GM18499 (cell line): ENCODE data around the gene POTEC.
"Not testable (repeated sequence)": the region's sequence is repeated elsewhere in the genome, so short reads cannot be mapped to it uniquely, and the experiment has no call there.

Experiments used
- ATAC-seq: cut with Tn5 transposase; IDR thresholded peaks from one replicate; pipeline ENCODE4 v1.9.1; 2021; ENCODE audit warnings: moderate number of reproducible peaks; ENCODE audit not compliant: insufficient read depth, unreplicated experiment

Gene POTEC

DNA sequence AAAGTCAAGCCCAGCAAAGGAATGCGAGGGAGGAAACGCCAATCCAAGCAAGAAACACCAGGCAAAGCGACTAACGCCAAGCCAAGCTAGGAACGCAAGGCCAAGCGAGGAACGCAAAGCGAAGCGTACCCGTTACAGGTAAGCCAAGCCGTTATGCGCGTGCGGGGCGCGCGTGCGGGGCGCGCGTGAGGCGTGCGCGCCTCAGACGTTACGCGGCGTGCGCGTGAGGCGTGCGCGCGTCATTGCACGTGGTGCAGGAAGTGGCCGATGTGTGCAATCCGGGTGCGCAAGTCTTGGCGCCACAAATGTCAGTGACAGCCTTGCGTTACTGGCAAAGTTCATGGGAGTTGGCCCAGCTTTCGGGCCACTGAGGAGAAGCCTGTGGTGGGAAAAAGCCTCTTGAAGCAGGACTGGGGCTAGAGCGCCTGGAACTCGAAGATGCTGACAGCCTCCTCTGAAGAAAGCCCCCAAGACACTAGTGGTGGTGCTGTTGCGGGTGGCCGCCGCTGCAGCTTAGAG, at the start of gene POTEC:
Gene POTEC (minus strand): TSS at position 155 of the 519 bp plus-strand sequence. CDS start 454 bp downstream, outside the sequence.
- not testable (repeated sequence) for ATAC-seq

DNA sequence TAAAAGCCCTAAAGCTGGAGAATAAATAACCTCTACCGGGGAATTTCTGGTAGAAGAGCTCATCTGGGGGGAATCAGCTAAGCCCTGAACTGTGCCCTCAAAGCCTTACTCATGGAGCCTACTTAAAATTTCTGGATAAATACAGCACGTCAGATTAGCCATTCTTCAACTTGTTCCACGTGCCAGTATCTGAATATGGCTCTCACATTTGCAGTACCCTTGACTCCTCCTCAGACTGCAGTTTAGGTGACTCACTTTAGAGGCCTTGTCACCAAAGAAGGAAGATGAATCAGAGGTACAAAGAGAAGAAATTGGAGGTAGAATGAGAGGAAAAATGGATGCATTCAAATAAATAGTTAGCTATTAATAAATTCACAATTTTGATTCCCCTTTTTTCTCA, 34.6 kb upstream of the POTEC start:
- no peak for ATAC-seq

DNA sequence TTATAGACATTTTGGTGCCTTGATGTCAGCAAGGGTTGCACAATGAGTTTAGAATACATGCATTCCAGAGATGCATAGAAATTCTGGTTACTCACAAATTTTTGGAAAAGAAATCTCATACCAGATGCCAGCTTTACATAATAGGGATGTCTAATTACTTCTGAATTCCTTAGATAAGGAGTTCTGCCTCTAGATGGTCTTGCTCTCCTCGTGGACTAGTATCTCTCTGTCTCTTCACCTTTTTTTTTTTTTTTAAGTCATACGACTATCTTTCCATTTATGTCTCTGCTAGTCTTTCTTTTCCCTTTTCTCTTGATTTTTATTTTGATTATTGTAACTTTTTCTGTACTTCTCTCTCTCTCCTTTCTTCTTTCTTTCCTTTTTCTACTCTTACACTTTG, 16.1 kb upstream of the POTEC start:
- not testable (repeated sequence) for ATAC-seq

DNA sequence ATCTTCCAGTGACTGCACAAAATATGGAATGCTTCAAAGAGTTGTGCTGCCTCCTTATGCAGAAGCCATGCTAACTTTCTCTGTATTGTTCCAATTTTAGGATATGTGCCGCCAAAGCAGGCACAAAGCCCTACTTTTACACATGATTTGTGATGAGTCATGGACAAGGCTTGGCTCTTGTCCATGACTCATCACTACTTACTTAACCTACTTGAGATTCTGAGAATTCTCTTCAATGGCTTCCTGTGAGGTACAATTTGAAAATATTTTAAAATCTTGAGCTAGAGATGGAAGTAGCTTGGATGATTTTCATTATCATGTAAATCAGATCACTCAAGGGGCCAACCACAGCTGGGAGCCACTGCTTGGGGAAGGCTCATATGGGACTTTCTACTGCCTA, 11.7 kb downstream of the POTEC start:
- ATAC-seq = not testable (repeated sequence)

DNA sequence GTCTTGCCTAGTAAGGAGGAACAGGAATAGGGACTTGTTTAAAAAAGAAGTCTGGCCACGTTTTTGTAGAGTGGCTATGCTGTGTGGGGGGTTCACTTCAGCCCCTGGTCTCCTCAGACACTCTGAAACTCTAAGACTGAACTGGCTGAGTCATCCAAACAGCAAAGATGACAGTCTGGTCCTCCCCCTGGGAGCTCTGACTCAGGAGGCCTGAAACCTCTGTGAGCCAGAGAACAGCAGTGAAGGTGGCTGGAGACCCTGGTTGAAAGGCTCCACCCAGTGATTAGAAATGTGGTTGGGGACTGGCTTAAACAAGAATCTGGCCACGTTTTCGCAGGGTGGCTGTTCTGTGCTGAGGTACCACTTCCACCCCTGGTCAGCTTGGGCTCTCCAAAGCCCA, 32.7 kb downstream of the POTEC start:
- not testable (repeated sequence) for ATAC-seq

DNA sequence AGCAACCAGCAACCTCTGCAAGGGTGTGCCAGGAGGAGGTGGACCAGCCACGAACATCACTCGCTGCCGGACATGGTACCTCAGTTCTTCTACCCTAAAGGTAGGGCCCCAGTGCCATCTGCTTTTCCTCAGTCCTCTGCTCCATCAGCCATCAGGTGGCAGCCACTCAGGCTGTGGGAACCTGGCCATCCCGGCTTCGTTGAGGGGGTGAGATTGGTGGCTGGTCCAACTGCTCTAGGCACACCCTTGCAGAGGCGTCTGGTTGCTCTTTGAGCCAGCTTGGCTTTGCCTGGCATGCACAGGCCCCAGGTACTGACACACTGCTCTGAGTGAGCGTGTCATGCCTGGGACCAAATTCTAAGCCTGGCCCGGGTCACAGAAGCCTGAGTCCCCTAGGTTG, 39.7 kb downstream of the POTEC start:
- not testable (repeated sequence) for ATAC-seq

DNA sequence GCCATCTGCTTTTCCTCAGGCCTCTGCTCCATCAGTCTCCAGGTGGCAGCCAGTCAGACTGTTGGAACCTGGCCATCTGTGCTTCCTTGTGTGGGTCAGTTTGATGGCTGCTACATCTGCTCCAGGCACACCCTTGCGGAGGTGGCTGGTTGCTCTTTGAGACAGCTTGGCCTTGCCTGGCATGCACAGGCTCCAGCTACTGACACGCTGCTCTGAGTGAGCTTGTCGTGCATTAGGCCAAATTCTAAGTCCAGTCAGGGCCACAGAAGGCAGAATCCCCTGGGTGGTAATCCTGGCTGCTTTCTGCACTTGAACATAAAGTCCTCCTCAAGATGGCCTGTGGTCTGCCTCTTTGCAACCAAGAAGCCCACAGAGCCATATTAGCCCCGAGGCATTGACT, 41.5 kb downstream of the POTEC start:
- not testable (repeated sequence) for ATAC-seq

DNA sequence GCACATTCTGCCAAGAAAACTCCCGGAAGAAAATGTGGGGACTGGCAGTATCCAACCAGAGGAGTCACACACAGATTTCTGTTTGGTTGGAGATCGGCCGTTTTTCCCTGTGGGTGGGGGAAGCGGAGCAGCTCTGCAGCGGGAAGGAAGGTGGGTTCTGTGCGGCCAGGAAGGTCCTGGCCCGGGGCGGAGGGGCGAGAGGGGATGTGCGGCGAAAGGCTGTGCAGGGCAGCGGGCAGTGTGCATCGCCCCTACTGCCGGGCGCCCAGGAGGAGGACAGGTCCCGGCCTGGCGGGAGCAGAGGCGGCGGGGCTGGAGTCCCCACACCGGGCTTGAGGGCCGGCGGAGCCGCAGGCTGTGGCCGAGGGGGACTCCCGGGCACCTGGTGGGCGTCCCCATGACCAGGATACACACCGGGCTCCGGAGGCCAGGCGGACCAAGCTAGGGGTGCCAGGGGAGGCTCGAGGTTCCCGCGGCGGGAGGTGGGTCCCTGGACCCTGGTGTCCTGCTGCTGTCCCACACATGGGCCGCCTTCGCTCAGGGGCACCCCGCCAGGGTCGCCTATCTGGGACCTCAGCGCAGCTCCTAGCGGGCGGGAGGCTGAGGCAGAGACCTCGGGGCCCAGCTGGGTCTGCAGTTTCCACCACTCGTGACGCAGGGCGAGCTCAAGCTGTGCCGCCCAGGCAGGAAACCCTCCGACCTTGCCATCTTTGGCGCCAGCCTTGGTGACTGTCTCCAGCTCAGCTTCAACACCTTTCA, 54.0 kb downstream of the POTEC start:
- ATAC-seq = not testable (repeated sequence)

DNA sequence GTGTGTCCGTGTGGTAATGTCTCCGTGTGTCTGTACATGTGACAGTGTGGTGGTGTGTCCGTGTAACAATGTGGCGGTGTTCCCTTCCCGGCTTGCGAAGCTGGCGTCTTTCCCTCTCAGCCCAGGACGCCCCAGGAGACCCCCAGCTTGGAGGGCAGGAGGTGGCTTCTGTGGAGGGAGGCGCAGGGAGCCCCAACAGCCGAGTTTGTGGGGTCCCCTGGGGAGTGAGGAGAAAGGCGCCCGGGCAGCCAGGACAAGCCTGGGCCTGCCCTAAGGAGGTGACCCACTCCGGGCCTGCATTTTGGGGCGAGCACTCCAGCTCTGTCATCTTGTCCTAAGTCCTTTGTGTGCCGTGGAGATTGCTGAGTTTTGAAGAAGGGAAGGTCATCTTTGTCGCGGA, 54.6 kb downstream of the POTEC start:
- ATAC-seq = not testable (repeated sequence)

DNA sequence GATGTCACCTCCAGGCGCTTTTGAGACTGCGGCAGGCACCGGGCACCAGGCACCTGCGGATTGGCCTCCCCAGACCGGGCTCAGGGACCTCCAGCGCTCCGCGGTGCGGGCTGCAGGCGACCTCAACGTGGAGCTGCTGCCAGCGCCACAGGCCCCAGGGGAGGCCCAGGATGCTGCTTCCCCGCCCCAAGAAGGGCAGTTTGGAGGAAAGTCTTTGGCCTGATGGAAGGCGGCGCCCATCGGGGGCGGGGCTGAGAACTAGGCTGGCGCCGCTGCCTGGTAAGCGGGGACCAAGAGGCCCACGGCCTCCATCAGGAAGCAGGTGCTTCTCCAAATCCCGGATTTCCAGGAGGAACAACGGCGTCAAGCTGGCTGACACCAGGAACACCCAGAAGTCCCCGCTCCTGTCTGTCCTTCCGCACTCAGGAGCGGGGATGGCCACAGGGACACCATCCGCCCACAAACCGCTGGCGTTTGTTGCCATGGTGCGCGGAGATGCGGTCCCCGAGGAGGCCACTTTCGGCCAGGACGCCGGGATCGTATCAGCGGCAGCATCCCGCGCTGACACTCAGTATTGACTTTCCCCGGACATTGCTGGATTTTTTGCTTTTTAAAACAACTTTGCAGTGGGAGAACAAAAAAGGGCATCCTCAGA, 56.3 kb downstream of the POTEC start:
- ATAC-seq = not testable (repeated sequence)

DNA sequence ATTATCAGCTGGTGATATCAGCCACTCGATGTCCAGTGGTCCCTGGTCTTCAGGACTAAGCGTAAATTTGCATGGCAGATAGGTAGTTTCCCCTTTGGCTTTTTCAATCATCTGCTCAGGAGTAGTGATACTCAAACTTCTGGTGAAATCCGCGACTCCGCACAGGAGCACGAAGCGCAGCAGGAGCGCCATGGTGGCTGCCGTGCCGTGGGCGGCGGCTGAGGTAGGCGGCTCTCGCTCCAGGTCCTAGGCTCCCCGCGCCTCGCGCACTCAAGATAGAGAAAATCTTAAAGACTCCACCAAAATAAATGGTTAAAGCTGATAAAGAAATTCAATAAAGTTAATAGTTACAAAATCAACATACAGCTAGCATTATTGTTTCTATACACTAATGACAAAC, 64.3 kb downstream of the POTEC start:
- not testable (repeated sequence) for ATAC-seq

DNA sequence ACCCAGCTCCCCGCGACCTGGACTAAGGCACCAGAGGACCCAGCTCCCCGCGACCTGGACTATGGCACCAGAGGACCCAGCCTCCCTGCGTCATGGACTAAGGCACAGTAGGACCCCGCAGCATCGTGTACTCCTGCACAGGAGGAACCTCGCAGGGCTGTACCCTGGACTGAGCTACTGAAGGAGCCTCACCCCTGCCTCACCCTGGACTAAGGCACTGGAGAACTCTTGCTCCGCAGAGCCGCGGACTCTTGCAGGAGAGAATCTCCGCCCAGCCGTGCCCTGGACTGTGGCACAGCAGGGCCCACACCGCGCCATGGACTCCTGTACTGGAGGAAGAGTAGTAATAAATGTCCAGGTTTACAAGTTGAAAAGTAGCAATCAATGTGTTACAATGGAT, 67.9 kb downstream of the POTEC start:
- not testable (repeated sequence) for ATAC-seq

DNA sequence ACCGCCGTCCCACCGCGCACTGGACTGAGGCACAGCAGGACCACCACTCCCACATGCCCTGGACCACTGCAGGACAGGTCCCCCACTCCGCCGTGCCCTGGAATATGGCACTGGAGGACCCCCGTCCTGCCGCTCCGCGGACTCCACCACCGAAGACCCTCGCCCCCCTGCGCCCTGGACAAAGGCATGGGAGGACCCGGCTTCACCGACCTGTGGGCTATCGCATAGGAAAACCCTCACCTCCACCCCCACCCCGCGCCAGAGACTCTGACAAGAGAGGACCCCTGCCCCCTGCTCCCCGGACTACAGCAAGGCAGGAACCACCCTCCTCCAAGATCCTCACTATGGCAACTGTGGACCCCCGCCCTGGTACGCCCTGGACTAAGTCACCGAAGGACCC, 68.6 kb downstream of the POTEC start:
- not testable (repeated sequence) for ATAC-seq

DNA sequence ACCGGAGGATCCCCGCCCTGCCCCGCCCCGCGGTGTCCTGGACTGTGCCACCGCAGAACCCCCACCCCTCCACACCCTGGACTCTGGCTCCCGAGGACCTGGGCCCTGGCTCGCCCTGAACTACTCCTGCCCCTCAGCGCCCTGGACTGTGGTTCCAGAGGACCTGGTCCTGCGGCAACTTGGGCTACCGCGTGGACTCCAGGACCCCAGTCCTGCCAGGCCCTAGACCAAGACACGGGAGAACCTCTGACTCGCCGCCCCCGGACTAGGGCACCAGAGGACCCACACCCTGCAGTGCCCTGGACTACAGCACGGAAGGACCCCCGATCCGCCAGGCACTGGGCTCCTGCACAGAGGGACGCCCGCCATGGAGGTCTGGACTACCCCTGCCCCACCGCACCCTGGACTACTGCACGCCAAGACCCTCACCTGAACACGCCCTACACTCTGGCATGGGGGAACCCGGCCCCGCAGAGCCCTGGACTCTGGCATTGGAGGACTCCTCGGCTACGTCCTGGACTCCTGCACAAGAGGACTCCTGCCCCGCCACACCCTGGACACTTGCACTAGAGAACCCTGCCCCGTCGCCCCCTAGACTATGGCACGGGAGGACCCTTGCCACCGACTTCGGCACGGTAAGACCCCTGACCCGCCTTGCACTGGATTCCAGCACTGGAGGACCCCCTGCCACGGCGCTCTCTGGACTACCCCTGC, 69.2 kb downstream of the POTEC start:
- not testable (repeated sequence) for ATAC-seq

DNA sequence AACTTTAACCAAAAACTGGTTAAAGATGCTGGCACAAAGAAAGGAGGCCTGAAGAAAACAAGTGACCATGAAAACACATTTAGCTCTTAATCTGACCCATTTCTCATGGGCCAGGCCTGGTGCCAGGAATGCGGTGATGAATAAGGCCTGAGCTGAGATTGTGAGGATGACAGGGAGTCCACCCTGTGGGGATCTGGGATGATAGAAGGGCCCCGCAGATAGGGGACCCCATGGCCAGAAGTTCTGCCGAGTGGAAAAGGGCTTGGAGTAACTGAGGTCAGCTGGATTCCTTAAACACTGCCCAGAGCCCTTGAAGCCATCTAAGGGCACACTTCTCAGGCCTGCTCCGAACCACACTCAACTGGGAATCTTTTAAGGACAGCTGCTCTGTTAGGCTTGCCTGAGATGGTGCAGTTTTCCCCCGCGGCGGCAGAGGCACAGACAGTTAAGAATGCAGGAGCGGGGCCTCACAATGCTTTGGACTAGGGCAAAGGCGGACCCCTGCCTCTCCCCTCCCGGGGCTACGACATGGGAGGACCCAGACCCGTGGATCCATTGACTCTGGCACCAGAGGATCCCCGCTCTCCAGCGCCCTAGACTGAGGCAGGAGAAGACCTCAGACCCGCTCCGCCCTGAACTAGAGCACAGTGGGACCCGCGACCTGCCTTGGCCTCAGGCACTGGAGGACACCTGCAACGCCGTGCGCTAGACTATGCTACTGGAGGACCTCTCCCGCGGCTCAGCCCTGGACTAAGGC, 70.0 kb downstream of the POTEC start:
- not testable (repeated sequence) for ATAC-seq

DNA sequence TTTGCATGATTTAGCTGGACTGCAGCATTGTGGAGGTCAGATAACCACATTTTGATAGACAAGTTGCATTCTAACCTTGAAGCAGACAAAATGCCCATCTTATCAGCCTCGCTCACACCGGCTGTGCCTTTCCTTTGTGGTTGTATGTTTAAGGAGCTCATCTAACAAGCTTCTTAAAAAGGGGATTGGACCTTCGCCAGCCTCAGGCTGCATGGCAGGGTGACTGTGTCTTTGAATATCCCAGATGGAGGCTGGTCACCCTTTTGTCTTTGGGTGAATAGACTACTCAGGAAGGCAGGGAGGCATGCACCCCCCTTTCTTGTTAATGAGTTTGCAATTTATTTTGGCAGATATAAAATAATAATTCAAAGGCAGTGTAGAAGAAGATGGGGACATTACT, 72.1 kb downstream of the POTEC start:
- ATAC-seq = not testable (repeated sequence)

DNA sequence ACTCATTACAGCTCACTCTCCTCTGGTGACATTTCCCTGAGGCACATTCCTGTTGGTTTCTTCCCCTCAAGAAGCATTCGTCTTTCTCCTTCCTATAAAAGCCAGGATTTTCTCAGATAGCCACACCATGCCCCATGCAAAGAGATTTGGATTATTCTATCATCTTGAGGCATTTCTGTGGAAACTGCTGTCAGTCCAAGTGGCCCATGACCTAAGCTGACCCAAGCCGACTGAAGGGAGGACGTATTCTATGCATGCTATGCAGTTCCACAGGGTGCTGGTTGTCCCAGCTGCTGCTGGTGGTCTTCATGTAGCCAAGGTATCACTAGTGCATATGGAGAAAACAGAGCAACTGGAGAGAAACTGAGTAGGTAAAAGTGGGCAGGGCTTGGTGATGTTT, 73.0 kb downstream of the POTEC start:
- not testable (repeated sequence) for ATAC-seq

DNA sequence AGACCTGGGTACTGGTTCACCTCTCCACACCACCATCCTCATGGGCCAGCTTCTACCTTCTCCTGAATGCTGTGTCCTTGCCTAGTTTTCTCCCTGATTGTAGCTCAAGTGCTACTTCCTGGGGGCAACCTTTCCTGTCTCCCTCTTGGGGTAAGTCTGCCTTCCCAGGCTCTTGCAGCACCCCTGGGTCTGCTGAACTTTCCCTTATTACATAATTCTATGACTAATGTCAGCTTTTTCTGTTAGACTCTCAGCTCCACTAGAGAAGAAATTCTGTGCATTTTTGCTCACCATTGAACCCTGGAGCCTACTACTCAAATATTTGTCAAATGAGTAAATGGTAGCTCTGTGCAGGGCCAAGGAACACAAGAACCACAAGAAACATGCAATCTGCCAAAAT, 73.4 kb downstream of the POTEC start:
- not testable (repeated sequence) for ATAC-seq

DNA sequence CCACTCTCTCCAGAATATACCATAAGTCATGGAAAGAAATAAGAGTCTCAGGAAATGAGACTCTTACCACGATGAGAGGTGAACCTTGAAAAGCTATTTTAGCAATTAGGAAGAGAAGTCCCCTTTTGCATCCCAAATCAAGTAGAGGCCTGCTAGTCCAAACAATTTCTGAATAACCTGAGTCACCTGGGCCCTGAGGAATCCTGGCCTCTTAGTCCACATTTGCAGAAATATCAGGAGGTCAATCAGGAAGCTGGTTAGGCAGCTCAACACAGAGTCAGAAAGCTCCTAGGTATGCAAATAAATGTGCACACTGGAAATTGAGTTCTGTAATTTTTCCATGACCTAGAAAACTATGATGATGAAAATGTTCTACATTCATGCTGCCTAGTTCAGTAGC, 77.4 kb downstream of the POTEC start:
- ATAC-seq = not testable (repeated sequence)
